ENCODE data around the gene UGGT1. TPM values are rescaled to one million over a fixed set of nuclear protein-coding genes. Genes with fewer than 3 reads are reported as not detected.

The UGGT1 gene
- total RNA-seq, 1 donor from 2014 or later: 47.1 TPM

GRCh38 chr2:128090575-128090944 is 440 bp upstream of the UGGT1 start:
- Mint-ChIP-seq H3K27me3 (ENCODE audit: low read depth) (no peaks in the 10 kb centered on the region), H3K9me3 (ENCODE audit: low read depth) (no peaks in the 10 kb centered on the region), H3K4me1 (ENCODE audit: low read depth) (peaks cover 27% of the 10 kb centered on the region), H3K27ac (ENCODE audit: unreplicated experiment) (peak overlapping the region; percentile 94), H3K36me3 (ENCODE audit: low read depth) (no peaks in the 10 kb centered on the region), H3K4me3 (ENCODE audit: unreplicated experiment) (peak overlapping the region; percentile 92)
- no peak for DNase-seq (ENCODE audit: low spot score)
- TF ChIP-seq CTCF (IDR thresholded peaks at IDR 0.05): no peak

- no peaks in the 10 kb centered on the region for H3K9me3 Mint-ChIP-seq (ENCODE audit: low read depth)
- peaks cover 27% of the 10 kb centered on the region for H3K4me1 Mint-ChIP-seq (ENCODE audit: low read depth)
- H3K27ac Mint-ChIP-seq (ENCODE audit: unreplicated experiment): peak overlapping the region; percentile 94
- H3K4me3 Mint-ChIP-seq (ENCODE audit: unreplicated experiment): peak overlapping the region; percentile 92
- H3K27me3 Mint-ChIP-seq (ENCODE audit: low read depth): no peaks in the 10 kb centered on the region
- DNase-seq (ENCODE audit: low spot score): no peak
- TF ChIP-seq CTCF (IDR thresholded peaks at IDR 0.05): no peak
- H3K36me3 Mint-ChIP-seq (ENCODE audit: low read depth): no peaks in the 10 kb centered on the region
These were observed 703 bp downstream of the UGGT1 start for GRCh38 chr2:128091726-128092080.

GRCh38 chr2:128092656-128093055 is 1.7 kb downstream of the UGGT1 start:
- Mint-ChIP-seq H3K27ac (ENCODE audit: unreplicated experiment) (no peak overlapping the region), H3K36me3 (ENCODE audit: low read depth) (no peaks in the 10 kb centered on the region), H3K9me3 (ENCODE audit: low read depth) (no peaks in the 10 kb centered on the region), H3K27me3 (ENCODE audit: low read depth) (no peaks in the 10 kb centered on the region), H3K4me3 (ENCODE audit: unreplicated experiment) (no peak overlapping the region), H3K4me1 (ENCODE audit: low read depth) (peaks cover 27% of the 10 kb centered on the region)
- DNase-seq (ENCODE audit: low spot score): no peak
- TF ChIP-seq CTCF (IDR thresholded peaks at IDR 0.05): no peak

GRCh38 chr2:128093762-128094161 is 2.8 kb downstream of the UGGT1 start:
- peaks cover 1% of the 10 kb centered on the region for H3K36me3 Mint-ChIP-seq (ENCODE audit: low read depth)
- no peak for TF ChIP-seq CTCF (IDR thresholded peaks at IDR 0.05)
- H3K9me3 Mint-ChIP-seq (ENCODE audit: low read depth): no peaks in the 10 kb centered on the region
- H3K27ac Mint-ChIP-seq (ENCODE audit: unreplicated experiment): no peak overlapping the region
- no peak for DNase-seq (ENCODE audit: low spot score)
- H3K27me3 Mint-ChIP-seq (ENCODE audit: low read depth): no peaks in the 10 kb centered on the region
- no peak overlapping the region for H3K4me3 Mint-ChIP-seq (ENCODE audit: unreplicated experiment)
- peaks cover 27% of the 10 kb centered on the region for H3K4me1 Mint-ChIP-seq (ENCODE audit: low read depth)

- no peak overlapping the region for H3K4me3 Mint-ChIP-seq (ENCODE audit: unreplicated experiment)
- H3K4me1 Mint-ChIP-seq (ENCODE audit: low read depth): peaks cover 18% of the 10 kb centered on the region
- TF ChIP-seq CTCF (IDR thresholded peaks at IDR 0.05): no peak
- H3K9me3 Mint-ChIP-seq (ENCODE audit: low read depth): no peaks in the 10 kb centered on the region
- peaks cover 1% of the 10 kb centered on the region for H3K36me3 Mint-ChIP-seq (ENCODE audit: low read depth)
- no peak overlapping the region for H3K27ac Mint-ChIP-seq (ENCODE audit: unreplicated experiment)
- no peaks in the 10 kb centered on the region for H3K27me3 Mint-ChIP-seq (ENCODE audit: low read depth)
- DNase-seq (ENCODE audit: low spot score): no peak
These were observed 4.2 kb downstream of the UGGT1 start for GRCh38 chr2:128095201-128095600.
